Osteoblast (primary cell): ENCODE data around the gene LRBA. TPM values are rescaled to one million over a fixed set of nuclear protein-coding genes. Genes with fewer than 3 reads are reported as not detected.

ENCODE experiments used
- DNase-seq: peaks from one replicate; pipeline ENCODE4 v3.0.0; 2011; ENCODE audit warnings: low spot score, mixed read lengths; ENCODE audit not compliant: insufficient read length; ENCODE audit errors: missing footprints
- H2AFZ ChIP-seq: 2 replicates; pipeline ENCODE4 v1.6.0; 2011; ENCODE audit warnings: mild to moderate bottlenecking, low read length
- H3K27ac ChIP-seq: 2 replicates; pipeline ENCODE4 v1.5.1; 2011; ENCODE audit warnings: mild to moderate bottlenecking, low read depth, low read length, moderate library complexity
- H3K27me3 ChIP-seq: 2 replicates; pipeline ENCODE4 v1.6.0; 2012; ENCODE audit warnings: mild to moderate bottlenecking, control low read depth, inconsistent platforms, low read length, moderate library complexity; ENCODE audit not compliant: insufficient read depth
- H3K36me3 ChIP-seq: 2 replicates; pipeline ENCODE4 v1.5.1; 2011; ENCODE audit warnings: mild to moderate bottlenecking, low read length, control low read depth, moderate library complexity; ENCODE audit not compliant: insufficient read depth
- H3K4me1 ChIP-seq: 2 replicates; pipeline ENCODE4 v1.5.1; 2011; ENCODE audit warnings: mild to moderate bottlenecking, low read length, control low read depth, moderate library complexity; ENCODE audit not compliant: insufficient read depth
- H3K4me2 ChIP-seq: 2 replicates; pipeline ENCODE4 v1.6.0; 2011; ENCODE audit warnings: mild to moderate bottlenecking, low read length; ENCODE audit not compliant: insufficient read depth
- H3K4me3 ChIP-seq: fragments of 200-600 bp; sonication (generic); 3 replicates; pipeline ENCODE4 v1.5.1; 2012; ENCODE audit warnings: mild to moderate bottlenecking, low read length, inconsistent platforms; ENCODE audit not compliant: insufficient read depth
- H3K79me2 ChIP-seq: 2 replicates; pipeline ENCODE4 v1.6.0; 2012; ENCODE audit warnings: mild to moderate bottlenecking, low read length, control low read depth, inconsistent platforms; ENCODE audit not compliant: insufficient read depth
- H3K9me3 ChIP-seq: 2 replicates; pipeline ENCODE4 v1.5.1; 2011; ENCODE audit warnings: low read depth, low read length, control low read depth
- H4K20me1 ChIP-seq: 2 replicates; pipeline ENCODE4 v1.6.0; 2012; ENCODE audit warnings: mild to moderate bottlenecking, low read length, control low read depth; ENCODE audit not compliant: insufficient read depth
- total RNA-seq: library from RNA; depleted of rRNA; stranded (reverse); fragments of >200 nt; gene quantifications from 2 replicates; pipeline ENCODE4 v1.2.3, GENCODE V29; 2012
- TF ChIP-seq, protein P1 (sequence below): IDR thresholded peaks from 2 replicates; pipeline ENCODE4 v1.5.1; 2011; ENCODE audit warnings: mild to moderate bottlenecking, low read depth, low read length, moderate library complexity; ENCODE audit errors: extremely low read depth

Gene LRBA
- total RNA-seq, 1 donor = 67.3 TPM

DNA sequence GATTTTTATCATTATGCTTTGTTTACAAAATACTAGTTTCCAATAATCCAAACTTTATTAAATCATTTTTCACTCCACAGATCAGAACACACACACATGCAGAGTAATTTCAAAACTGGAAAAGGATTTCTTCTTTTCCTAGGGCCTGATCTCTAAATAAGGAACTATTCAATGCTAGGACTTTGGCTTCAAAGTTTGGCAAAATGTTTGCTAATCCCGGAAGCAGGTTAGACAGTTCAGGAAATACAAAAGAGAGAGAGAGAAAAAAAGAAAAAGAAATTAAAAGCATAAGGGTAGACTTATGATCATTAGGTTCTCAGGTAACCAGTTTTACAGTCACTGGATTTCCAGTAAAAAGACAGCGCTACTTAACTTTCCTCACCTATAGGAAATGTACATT, 725.9 kb downstream of the LRBA start:
- DNase-seq = no peak
- Histone ChIP-seq H3K4me1 (peaks cover 9% of the 10 kb centered on the region), H3K27ac (no peak overlapping the region), H3K4me3 (no peak overlapping the region), H3K4me2 (no peak overlapping the region), H3K36me3 (no peaks in the 10 kb centered on the region), H3K79me2 (no peaks in the 10 kb centered on the region), H4K20me1 (no peaks in the 10 kb centered on the region), H3K9me3 (no peaks in the 10 kb centered on the region), H2AFZ (no peak overlapping the region), H3K27me3 (no peaks in the 10 kb centered on the region)
- TF ChIP-seq, protein P1, sequence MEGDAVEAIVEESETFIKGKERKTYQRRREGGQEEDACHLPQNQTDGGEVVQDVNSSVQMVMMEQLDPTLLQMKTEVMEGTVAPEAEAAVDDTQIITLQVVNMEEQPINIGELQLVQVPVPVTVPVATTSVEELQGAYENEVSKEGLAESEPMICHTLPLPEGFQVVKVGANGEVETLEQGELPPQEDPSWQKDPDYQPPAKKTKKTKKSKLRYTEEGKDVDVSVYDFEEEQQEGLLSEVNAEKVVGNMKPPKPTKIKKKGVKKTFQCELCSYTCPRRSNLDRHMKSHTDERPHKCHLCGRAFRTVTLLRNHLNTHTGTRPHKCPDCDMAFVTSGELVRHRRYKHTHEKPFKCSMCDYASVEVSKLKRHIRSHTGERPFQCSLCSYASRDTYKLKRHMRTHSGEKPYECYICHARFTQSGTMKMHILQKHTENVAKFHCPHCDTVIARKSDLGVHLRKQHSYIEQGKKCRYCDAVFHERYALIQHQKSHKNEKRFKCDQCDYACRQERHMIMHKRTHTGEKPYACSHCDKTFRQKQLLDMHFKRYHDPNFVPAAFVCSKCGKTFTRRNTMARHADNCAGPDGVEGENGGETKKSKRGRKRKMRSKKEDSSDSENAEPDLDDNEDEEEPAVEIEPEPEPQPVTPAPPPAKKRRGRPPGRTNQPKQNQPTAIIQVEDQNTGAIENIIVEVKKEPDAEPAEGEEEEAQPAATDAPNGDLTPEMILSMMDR = no peak

DNA sequence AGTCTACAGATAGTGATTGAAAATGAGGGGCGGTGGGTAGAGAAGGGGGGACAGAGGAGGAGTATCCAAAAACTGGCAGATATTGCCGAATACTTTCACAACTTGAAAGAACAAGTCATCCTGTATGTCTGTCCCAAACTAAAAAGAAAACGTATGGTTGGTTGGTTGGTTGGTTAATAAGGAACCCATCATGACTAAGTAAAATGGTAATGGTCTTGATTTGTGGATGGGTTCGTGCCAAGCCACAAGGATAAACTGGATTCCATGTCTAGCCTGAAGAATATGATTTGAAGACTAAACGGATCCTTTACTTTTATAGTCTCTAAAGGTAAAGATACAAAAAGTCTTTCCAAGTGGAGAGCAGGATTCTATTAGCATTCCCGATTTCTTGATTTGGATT, 728.4 kb downstream of the LRBA start:
- Histone ChIP-seq H3K27me3 (no peaks in the 10 kb centered on the region), H3K9me3 (no peaks in the 10 kb centered on the region), H4K20me1 (no peaks in the 10 kb centered on the region), H3K4me3 (no peak overlapping the region), H3K79me2 (no peaks in the 10 kb centered on the region), H3K4me2 (no peak overlapping the region), H2AFZ (no peak overlapping the region), H3K36me3 (peaks cover 8% of the 10 kb centered on the region), H3K27ac (no peak overlapping the region), H3K4me1 (peaks cover 25% of the 10 kb centered on the region)
- DNase-seq = no peak
- TF ChIP-seq, protein P1 = no peak

DNA sequence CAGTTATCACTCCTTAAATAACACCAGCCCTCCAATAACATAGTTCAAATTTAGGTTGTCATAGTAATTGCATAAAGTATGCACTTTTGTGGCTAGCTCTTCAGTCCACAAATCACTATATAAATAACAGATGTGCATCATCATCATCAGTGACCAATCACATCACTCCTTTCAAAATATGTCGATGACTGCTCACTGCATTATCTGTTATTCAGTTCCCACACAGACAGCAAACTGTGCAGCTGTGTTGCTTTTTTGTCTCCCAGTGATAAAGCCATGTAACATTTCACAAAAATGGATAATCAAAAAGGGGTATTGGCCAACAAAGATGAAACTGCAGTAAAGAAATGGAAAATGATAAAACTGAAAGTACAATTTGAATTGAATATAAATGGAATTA, 731.4 kb downstream of the LRBA start:
- H3K27me3 ChIP-seq = no peaks in the 10 kb centered on the region
- TF ChIP-seq, protein P1 = no peak
- H3K4me2 ChIP-seq = peak overlapping the region; percentile 70
- H3K4me1 ChIP-seq = peaks cover 50% of the 10 kb centered on the region
- peak overlapping the region; percentile 98 for H3K27ac ChIP-seq
- H3K36me3 ChIP-seq = peaks cover 8% of the 10 kb centered on the region
- H4K20me1 ChIP-seq = no peaks in the 10 kb centered on the region
- peak; percentile 87 for DNase-seq
- no peak overlapping the region for H2AFZ ChIP-seq
- H3K9me3 ChIP-seq = no peaks in the 10 kb centered on the region
- peak overlapping the region; percentile 23 for H3K4me3 ChIP-seq
- no peaks in the 10 kb centered on the region for H3K79me2 ChIP-seq

DNA sequence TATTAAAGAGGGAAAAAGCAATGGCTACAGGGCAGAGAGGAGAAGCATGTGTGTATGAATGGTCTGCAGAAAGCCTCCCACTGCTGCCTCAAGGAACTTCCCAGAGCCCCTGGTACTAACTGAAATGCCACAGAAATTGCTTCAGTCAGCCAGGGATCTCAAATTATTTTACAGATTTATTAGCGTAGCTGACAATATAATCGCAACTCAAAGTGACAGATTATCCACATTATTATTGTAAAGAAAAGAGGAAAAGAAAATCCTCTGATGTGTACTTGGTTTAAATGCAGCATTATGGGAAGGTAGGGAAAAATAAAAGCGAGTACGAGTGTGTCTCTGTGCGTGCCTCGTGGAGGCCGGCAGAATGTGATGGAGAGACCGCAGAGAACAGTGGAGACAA, 734.1 kb downstream of the LRBA start:
- no peaks in the 10 kb centered on the region for H3K27me3 ChIP-seq
- peaks cover 50% of the 10 kb centered on the region for H3K4me1 ChIP-seq
- H3K9me3 ChIP-seq = no peaks in the 10 kb centered on the region
- no peaks in the 10 kb centered on the region for H3K79me2 ChIP-seq
- no peak overlapping the region for H2AFZ ChIP-seq
- no peak for DNase-seq
- peak overlapping the region; percentile 98 for H3K27ac ChIP-seq
- TF ChIP-seq, protein P1 = no peak
- H3K4me2 ChIP-seq = peak overlapping the region; percentile 73
- no peaks in the 10 kb centered on the region for H4K20me1 ChIP-seq
- H3K36me3 ChIP-seq = peaks cover 8% of the 10 kb centered on the region
- no peak overlapping the region for H3K4me3 ChIP-seq
